Lower leg skin (tissue), 3 donors: Measurements from ENCODE around the gene LCORL.

Source experiments
- POLR2A ChIP-seq, 2 donors: fragments of 450-650 bp; IDR thresholded peaks; one replicate each; pipeline ENCODE4 v1.6.1; 2016 to 2017; ENCODE audit warnings: antibody characterized with exemption in 2 of 2, mild to moderate bottlenecking in 1 of 2, moderate library complexity in 1 of 2
- TF ChIP-seq, protein P1 (sequence below), 3 donors: fragments of 450-650 bp; IDR thresholded peaks; one replicate each; pipeline ENCODE4 v1.5.1; 2016; ENCODE audit warnings: antibody characterized with exemption in 3 of 3, mild to moderate bottlenecking in 3 of 3, moderate library complexity in 2 of 3

DNA sequence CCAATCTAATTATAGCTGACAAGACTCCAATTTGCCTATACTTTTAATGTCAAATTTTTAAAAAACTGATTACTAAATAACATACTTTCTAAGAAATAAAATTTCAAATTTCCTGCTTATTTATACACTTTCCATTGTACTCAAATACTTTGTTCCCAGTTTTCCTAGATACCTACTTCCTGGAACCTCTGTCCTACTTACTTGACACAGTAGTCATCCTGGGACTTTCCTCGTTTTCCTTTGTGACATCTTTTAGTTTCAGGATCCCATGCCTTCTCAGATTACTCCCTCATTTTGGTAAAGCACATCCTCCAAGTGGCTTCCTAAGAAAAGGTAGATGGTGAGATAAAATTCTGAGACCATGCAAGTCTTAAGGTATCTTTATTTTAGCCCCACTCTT, 226.8 kb downstream of the LCORL start:
- TF ChIP-seq, protein P1, sequence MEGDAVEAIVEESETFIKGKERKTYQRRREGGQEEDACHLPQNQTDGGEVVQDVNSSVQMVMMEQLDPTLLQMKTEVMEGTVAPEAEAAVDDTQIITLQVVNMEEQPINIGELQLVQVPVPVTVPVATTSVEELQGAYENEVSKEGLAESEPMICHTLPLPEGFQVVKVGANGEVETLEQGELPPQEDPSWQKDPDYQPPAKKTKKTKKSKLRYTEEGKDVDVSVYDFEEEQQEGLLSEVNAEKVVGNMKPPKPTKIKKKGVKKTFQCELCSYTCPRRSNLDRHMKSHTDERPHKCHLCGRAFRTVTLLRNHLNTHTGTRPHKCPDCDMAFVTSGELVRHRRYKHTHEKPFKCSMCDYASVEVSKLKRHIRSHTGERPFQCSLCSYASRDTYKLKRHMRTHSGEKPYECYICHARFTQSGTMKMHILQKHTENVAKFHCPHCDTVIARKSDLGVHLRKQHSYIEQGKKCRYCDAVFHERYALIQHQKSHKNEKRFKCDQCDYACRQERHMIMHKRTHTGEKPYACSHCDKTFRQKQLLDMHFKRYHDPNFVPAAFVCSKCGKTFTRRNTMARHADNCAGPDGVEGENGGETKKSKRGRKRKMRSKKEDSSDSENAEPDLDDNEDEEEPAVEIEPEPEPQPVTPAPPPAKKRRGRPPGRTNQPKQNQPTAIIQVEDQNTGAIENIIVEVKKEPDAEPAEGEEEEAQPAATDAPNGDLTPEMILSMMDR (IDR thresholded peaks at IDR 0.05) = no peak
- TF ChIP-seq POLR2A (IDR thresholded peaks at IDR 0.05) = no peak
